ENCODE data around the gene MCRIP1.

DNA sequence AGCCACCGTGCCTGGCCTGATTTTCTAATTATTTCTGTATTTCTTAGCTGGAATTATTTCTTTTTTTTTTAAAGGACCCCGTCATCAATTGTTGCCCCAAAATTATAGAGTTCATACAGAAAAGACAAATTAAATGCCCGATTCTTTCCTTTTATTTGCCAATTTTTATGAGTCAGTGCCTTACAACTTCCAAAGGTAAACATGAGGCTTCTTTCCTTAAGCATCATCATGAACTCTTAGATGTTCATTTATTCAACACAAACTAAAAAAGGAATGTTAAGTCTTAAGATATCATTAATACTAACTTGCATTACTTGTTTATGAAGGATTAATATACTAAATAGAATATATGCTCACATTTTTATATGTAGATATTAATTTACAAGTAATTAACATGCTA is 45.2 kb upstream of the MCRIP1 start:
- TF ChIP-seq TOX (CRISPR knock-in tag; IDR thresholded peaks at IDR 0.05; ENCODE audit: borderline replicate concordance) (no peak), ESRRG (CRISPR knock-in tag; IDR thresholded peaks at IDR 0.05) (no peak), ZFP3 (CRISPR knock-in tag; IDR thresholded peaks at IDR 0.05) (no peak), ZC3H10 (CRISPR knock-in tag; IDR thresholded peaks at IDR 0.05) (no peak)
